GM19023 (cell line): ENCODE measurements around the gene LNP1.

Experiments
- ATAC-seq: cut with Tn5 transposase; IDR thresholded peaks from one replicate; pipeline ENCODE4 v1.9.1; 2021; ENCODE audit warnings: mild to moderate bottlenecking, moderate library complexity; ENCODE audit not compliant: unreplicated experiment

The LNP1 gene

GRCh38 chr3:100399341-100400071 lies 1.8 kb upstream of the LNP1 start:
- ATAC-seq = no peak

DNA sequence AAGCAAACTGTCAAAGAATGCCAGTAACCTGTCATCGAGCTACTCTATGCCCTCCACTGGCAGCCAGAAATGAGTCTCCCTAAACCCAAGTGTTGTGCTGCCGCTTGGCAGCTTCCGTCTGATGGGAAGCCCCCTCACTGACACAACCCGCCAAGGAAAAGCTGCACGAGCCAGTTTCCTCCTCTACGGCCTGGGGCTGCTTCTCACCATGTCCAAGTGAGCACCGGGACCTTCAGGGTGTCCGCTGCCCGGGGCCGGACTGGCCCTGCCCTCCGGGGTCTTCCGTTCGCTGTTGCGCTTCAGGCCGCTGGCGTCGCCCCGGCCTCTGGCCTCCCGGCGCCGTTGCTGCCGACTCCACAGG lies 940 bp upstream of the LNP1 start:
- peak; percentile 3 for ATAC-seq

DNA sequence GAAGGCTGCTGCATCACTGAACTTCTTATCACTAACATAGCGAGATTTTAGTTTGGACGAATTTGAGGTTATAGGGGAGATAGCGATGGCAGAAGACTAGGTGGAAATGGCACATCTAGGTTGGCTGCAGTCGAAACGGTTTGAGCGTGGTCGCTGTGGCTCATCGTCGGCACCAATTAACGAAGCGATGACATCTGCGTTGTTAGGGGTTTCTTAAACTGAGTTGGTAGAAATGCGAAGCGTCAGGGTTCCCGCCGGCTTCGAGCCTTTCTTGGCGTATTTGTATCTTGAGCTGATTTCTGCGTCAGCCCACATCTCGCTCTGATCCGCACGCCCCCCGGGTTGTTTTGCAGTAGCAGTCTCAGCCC lies 319 bp downstream of the LNP1 start:
- peak; percentile 15 for ATAC-seq

DNA sequence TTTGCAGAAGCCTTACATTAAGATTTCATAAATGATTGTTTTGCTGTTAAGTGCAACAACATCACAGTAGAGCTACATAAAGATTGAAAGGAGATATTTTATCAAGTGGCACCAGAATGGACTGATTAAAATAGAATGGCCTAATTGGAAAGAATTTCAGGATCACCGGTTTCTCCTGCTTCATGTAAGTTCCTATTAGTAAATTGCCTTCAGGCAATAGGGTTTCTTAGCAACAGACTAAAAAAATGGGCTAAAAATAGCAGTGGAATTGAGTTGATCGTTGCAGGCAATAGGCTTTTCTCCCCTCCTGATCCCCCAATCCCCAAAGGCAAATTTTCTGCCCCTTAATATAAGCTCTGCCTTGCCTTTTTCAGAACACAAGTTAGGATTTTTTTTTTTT lies 917 bp downstream of the LNP1 start:
- no peak for ATAC-seq

DNA sequence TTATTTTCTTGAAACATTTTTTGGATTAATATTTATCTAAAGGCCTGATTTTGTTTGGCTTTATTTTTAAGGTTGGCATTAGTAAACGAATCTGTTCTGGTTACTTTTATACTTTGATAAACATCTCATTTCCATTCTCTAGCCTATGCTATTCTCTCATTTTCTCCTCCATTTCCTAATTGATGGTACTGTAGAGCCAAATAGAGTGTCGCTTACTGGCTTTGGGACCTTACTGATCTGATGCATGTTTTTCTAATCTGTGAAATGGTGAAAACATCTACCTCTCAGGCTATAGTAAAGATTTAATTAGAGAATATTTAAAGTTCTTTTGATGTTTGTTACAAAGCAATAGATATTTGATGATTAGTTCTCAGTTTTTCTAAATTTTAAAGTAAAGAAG lies 1.6 kb downstream of the LNP1 start:
- ATAC-seq = no peak

DNA sequence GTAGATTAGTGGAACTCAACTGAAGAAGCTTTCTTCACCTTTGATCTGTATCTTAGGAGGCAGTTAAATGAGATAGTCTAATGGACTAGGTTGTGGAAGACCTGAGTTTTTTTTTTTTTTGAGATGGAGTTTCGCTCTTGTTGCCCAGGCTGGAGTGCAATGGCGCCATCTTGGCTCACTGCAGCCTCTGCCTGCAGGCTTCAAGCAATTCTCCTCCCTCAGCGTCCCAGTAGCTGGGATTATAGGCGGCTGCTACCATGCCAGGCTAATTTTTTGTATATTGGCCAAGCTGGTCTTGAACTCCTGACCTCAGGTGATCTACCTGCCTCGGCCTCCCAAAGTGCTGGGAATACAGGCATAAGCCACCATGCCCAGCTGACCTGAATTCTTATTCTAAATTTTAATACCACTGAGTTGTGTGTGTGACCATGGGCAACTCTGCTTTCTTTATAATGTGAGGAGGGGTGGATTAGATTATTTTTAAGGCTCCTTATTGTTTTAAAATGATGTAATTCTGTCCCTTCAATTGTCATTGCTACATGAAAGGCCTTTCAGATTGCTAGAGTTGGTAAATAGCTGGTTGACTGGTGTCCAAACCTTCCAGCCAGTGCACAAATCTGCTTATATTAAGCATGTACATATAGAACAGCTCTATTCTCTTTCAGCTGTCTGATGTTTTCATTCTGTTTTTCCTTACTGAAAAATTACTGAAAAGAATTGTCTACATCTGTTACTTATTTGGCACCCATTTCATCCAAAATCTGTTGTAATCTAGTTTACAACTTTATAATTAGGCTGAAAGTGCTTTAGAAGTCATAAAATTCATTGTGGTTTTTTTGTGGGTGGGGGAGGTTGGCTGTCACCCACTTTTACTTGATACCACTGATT lies 2.3 kb downstream of the LNP1 start:
- ATAC-seq = no peak

DNA sequence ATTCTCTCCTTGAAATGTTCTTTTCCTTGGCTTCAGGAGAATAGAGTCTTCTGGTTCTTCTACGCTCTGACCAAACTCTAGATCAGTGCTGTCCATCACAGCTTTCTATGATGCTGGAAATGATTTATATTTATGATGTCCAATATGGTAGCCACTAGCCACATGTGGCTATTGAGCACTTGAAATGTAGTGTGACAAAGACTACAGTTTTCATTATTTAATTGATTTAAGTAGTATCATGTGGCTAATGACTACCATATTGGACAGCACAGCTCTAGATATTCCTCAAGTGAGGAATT lies 2.9 kb downstream of the LNP1 start:
- ATAC-seq = no peak

- no peak for ATAC-seq
These were observed 5.8 kb downstream of the LNP1 start for GRCh38 chr3:100407164-100407563.

DNA sequence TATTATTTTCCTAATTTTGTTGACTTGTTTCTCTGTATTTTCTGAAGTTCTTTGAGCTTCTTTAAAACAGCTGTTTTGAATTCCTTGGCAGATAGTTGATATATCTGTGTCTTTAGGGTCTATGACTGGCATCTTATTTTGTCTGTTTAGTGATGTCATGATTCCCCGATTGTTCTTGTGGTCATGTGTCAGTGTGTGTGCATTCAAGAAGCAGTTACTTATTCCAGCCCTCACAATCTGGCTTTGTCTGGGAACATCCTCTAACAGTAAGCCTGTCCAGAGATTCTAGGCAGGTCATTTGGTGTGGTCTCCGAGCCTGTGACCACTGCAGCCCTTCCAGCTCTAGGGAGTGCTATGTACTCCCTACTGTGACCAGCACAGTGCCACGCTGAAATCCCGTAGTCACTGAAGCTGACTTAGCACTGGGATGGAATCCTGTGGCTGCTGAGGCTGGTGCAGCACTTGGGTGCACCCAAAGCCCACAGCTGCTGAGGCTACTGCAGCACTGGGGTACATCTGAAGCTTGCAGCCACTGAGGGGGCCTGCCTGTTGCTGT lies 6.7 kb downstream of the LNP1 start:
- no peak for ATAC-seq

DNA sequence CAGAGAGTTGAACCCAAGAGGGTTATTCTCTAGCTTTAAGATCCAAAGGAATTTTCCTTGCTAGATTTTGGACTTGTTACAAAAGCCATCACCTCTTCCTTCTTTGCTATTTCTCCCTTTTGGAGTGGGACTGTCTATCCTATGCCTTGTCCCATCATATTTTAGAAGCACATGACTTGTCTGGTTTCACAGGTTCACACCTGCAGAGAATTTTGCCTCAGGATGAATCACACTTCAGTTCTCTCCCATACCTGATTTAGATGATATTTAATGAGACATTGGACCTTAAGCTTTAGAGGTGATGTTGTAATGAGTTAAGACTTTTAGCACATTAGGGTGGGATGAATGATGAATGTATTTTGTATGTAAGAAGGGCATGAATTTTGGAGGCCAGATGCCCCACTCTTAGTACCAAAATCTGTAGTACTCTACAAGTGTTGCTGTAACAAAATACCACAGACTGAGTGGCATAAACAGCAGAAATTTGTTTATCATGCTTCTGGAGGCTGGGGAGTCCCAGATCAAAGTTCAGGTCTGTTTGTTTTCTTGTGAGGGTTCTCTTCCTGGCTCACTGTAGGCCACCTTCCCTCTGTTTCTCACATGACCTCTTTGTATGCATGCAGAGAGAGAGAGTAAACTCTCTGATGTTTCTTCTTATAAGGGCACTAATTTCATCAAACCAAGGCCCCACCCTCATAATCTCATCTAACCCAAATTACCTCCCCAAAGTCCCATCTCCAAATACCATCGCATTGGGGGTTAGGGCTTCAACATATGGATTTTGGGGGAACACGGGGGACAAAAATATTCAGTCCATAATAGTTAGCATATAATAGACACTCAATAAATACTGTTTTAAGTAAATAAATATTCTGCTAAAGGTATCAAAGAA lies 10.0 kb downstream of the LNP1 start:
- ATAC-seq = no peak

GRCh38 chr3:100412912-100413590 lies 11.7 kb downstream of the LNP1 start:
- ATAC-seq = no peak

- no peak for ATAC-seq
These were observed 12.3 kb downstream of the LNP1 start for GRCh38 chr3:100413613-100414012.

DNA sequence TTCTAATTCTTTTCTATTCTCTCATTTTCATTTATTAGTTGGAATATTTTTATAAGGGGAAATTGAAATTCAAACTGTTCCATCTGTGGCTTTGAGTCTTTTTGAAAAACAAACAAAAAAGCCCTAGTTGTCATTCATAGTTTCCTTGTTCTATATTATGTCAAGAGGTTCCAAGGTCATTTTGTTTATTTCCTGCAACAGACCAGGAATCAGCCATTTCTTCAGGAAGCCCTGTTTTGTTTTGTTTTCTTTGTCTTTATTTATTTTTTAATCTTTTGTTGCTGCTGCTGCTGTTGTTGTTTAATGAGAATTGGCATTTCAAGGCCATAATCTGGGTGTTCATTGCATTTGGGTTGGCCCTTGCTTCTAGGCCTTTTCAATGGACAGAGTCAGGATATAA lies 14.8 kb downstream of the LNP1 start:
- ATAC-seq = no peak

GRCh38 chr3:100416863-100417262 lies 15.5 kb downstream of the LNP1 start:
- no peak for ATAC-seq

- no peak for ATAC-seq
These were observed 18.1 kb downstream of the LNP1 start for GRCh38 chr3:100419406-100419805.

- no peak for ATAC-seq
These were observed 19.5 kb downstream of the LNP1 start for GRCh38 chr3:100420885-100421284.

GRCh38 chr3:100423611-100424010 lies 22.3 kb downstream of the LNP1 start:
- no peak for ATAC-seq

GRCh38 chr3:100424261-100424660 lies 22.9 kb downstream of the LNP1 start:
- ATAC-seq = no peak

GRCh38 chr3:100425316-100425715 lies 24.0 kb downstream of the LNP1 start:
- no peak for ATAC-seq

DNA sequence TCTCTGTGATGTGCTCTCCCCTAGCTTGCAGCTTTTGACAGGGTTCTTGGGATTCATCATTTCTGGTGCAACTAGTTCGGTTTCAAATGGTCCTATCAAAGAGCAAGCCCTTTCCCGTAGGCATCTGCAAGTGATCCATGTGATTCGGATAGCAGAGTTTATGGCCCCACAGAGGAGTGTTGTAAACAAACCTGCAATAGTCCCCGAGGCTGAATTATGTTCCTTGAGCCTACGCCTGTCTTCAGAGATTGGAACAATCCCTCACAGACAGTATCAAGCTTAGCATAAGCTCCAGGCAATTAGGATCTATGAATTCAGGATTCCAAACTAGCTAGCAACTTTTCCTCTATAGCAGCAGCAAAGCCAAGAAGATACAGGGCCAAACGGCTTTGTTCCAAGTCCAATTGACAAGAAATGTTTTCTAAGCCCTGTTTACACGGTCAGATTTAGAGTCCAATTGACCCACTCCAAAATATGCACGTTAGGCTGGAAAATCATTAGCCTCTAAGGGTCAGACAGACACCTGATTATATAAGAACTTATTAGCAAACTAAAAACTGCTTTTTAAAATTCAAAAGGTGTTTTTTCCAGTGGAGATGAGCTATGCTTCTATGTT lies 24.8 kb downstream of the LNP1 start:
- ATAC-seq = no peak
